Endothelial cell of umbilical vein (primary cell): ENCODE measurements around the gene ALOX5AP. TPM values are rescaled to one million over a fixed set of nuclear protein-coding genes. Genes with fewer than 3 reads are reported as not detected.
A peak's percentile ranks its signal among the peaks of the same experiment; 100 is the strongest.

ENCODE experiments used
- BruUV-seq: library from RNA; stranded (reverse); fragments of 400-500 nt; replicated peaks from 2 replicates; lab custom pipeline; 2021; lab: Mats Ljungman, UMichigan
- CTCF ChIA-PET: fragments of 300-600, 350-600 bp; sonication (Branson Sonifier 250); formaldehyde crosslinking; loops from one replicate; lab custom pipeline; 2021; ENCODE audit warnings: antibody characterized with exemption, inconsistent platforms; lab: Charles Lee
- POLR2A ChIA-PET: fragments of 300-600, 350-600 bp; sonication (Branson Sonifier 250); formaldehyde crosslinking; loops from one replicate; lab custom pipeline; 2021; ENCODE audit warnings: antibody characterized with exemption, inconsistent platforms; lab: Charles Lee
- DNase-seq: peaks from one replicate; pipeline ENCODE4 v3.0.0-alpha.2; 2011; ENCODE audit warnings: low read depth, low spot score
- FAIRE-seq: peaks from 2 replicates; lab custom pipeline; 2011; peaks lifted over from hg19 to GRCh38; lab: Jason Lieb, UNC
- H2AFZ ChIP-seq: 2 replicates; pipeline ENCODE4 v1.6.0; 2012; ENCODE audit warnings: low read depth, low read length, control low read depth, inconsistent platforms
- H3K27ac ChIP-seq: 2 replicates; pipeline ENCODE4 v1.5.1; 2011; ENCODE audit warnings: low read depth, mild to moderate bottlenecking, control low read depth, low read length, moderate library complexity; ENCODE audit not compliant: insufficient read depth
- H3K27me3 ChIP-seq, 2 experiments: 2 replicates each; pipeline versions ENCODE4 v1.6.0 to v1.6.1; 2011; ENCODE audit warnings: low read length in 2 of 2, mixed read lengths in 1 of 2; ENCODE audit not compliant: control insufficient read depth in 2 of 2, insufficient read depth in 2 of 2
- H3K36me3 ChIP-seq, 2 experiments: 2 replicates in 1 of 2; 3 replicates in 1 of 2; pipeline ENCODE4 v1.5.1; 2011; ENCODE audit warnings: low read length in 2 of 2, mild to moderate bottlenecking in 1 of 2, moderate library complexity in 1 of 2; ENCODE audit not compliant: control insufficient read depth in 2 of 2, insufficient read depth in 2 of 2; ENCODE audit errors: extremely low read depth in 1 of 2
- H3K4me1 ChIP-seq: 3 replicates; pipeline ENCODE4 v1.5.1; 2011; ENCODE audit warnings: mild to moderate bottlenecking, low read length; ENCODE audit not compliant: control insufficient read depth, insufficient read depth; ENCODE audit errors: extremely low read depth
- H3K4me2 ChIP-seq: 2 replicates; pipeline ENCODE4 v1.6.1; 2011; ENCODE audit warnings: low read length, control low read depth, mixed read lengths; ENCODE audit not compliant: insufficient read depth
- H3K4me3 ChIP-seq, 3 experiments: fragments of 200-600 bp in 1 of 3; sonication (generic), shearing (Covaris generic) in 1 of 3; replicated peaks in 1 of 3; 2 replicates each; pipeline ENCODE4 v1.5.1; 2011 to 2016; ENCODE audit warnings: control low read depth in 3 of 3, low read length in 3 of 3, mild to moderate bottlenecking in 2 of 3, inconsistent platforms in 1 of 3, low read depth in 1 of 3, moderate library complexity in 1 of 3; ENCODE audit not compliant: insufficient read depth in 1 of 3
- H3K79me2 ChIP-seq: 2 replicates; pipeline ENCODE4 v1.6.0; 2012; ENCODE audit warnings: low read length, inconsistent platforms; ENCODE audit not compliant: control insufficient read depth, insufficient read depth
- H3K9ac ChIP-seq: replicated peaks from 2 replicates; pipeline ENCODE3; 2011; ENCODE audit warnings: low read length, control low read depth; ENCODE audit not compliant: insufficient read depth; ENCODE audit errors: extremely low read depth
- H3K9me1 ChIP-seq: replicated peaks from 3 replicates; pipeline ENCODE4 v1.6.0; 2011; ENCODE audit warnings: mild to moderate bottlenecking, low read length; ENCODE audit not compliant: control insufficient read depth, insufficient read depth; ENCODE audit errors: extremely low read depth
- H3K9me3 ChIP-seq: replicated peaks from 2 replicates; pipeline ENCODE4 v1.5.1; 2012; ENCODE audit warnings: low read length, inconsistent platforms; ENCODE audit not compliant: control insufficient read depth, insufficient read depth
- H4K20me1 ChIP-seq: replicated peaks from 2 replicates; pipeline ENCODE3; 2011; ENCODE audit warnings: mild to moderate bottlenecking, low read length; ENCODE audit not compliant: control insufficient read depth, insufficient read depth; ENCODE audit errors: extremely low read depth
- EZH2 ChIP-seq: IDR thresholded peaks from 2 replicates; pipeline ENCODE4 v1.6.1; 2012; ENCODE audit warnings: borderline replicate concordance, low read depth, mild to moderate bottlenecking, moderate library complexity, low read length, inconsistent platforms; ENCODE audit not compliant: severe bottlenecking
- FOS ChIP-seq: IDR thresholded peaks from 2 replicates; pipeline ENCODE4 v1.6.1; 2011; ENCODE audit warnings: mild to moderate bottlenecking, low read length, moderate library complexity, borderline replicate concordance; ENCODE audit not compliant: insufficient read depth
- GATA2 ChIP-seq: IDR thresholded peaks from 2 replicates; pipeline ENCODE4 v1.7.0; 2011; ENCODE audit warnings: low read depth, mild to moderate bottlenecking, moderate library complexity, mixed read lengths, low read length; ENCODE audit not compliant: insufficient read length, insufficient read depth
- JUN ChIP-seq: IDR thresholded peaks from 2 replicates; pipeline ENCODE4 v1.6.1; 2011; ENCODE audit warnings: borderline replicate concordance, low read depth; ENCODE audit not compliant: insufficient read length, insufficient read depth
- MYC ChIP-seq: IDR thresholded peaks from one replicate; pipeline ENCODE4 v1.6.1; 2011; ENCODE audit warnings: mild to moderate bottlenecking, low read depth, low read length
- POLR2A ChIP-seq: IDR thresholded peaks from 2 replicates; pipeline ENCODE4 v1.6.1; 2012; ENCODE audit warnings: low read depth, mild to moderate bottlenecking, control low read depth, low read length
- POLR2AphosphoS5 ChIP-seq: IDR thresholded peaks from 2 replicates; pipeline ENCODE4 v1.6.1; 2012; ENCODE audit warnings: low read depth, mild to moderate bottlenecking, control low read depth, low read length, moderate library complexity; ENCODE audit not compliant: insufficient read depth
- dilution Hi-C: fragments of 300-500 bp; cut with MboI; formaldehyde crosslinking; loops from one replicate; pipeline ENCODE4 v1.15.0; 2019; ENCODE audit warnings: low sequenced_read_pairs; ENCODE audit not compliant: extremely low pct_ligation_motif_present
- intact Hi-C: fragments of 100-400 bp; cut with micrococcal nuclease; formaldehyde crosslinking; loops from one replicate; pipeline ENCODE4 v1.10.0; 2022
- polyA plus RNA-seq, 4 experiments: library from polyadenylated mRNA; depleted of rRNA in 3 of 4; stranded (reverse) in 3 of 4; unstranded in 1 of 4; fragments of >200 nt; gene quantifications; 2 replicates each; pipeline versions ENCODE4 v1.2.1 to v1.2.3, GENCODE V29; 2011 to 2012; ENCODE audit warnings: missing spikeins in 1 of 4
- total RNA-seq: library from RNA; stranded (reverse); gene quantifications from 2 replicates; pipeline ENCODE4 v1.2.3, GENCODE V29; 2021
- TF ChIP-seq, protein P1 (sequence below), 2 donors: IDR thresholded peaks; 1 replicate in 1 of 2; 2 replicates in 1 of 2; pipeline ENCODE4 v1.5.1; 2011; ENCODE audit warnings: low read length in 2 of 2, mild to moderate bottlenecking in 2 of 2, moderate library complexity in 2 of 2, control low read depth in 1 of 2, inconsistent platforms in 1 of 2, low read depth in 1 of 2; ENCODE audit not compliant: insufficient read depth in 1 of 2; ENCODE audit errors: extremely low read depth in 1 of 2
- TF ChIP-seq, protein P2 (sequence below): IDR thresholded peaks from 2 replicates; pipeline ENCODE4 v1.6.1; 2011; ENCODE audit not compliant: insufficient read depth, insufficient read length

ALOX5AP gene
- total and polyA plus RNA-seq, 2 donors (not counting 3 experiments of a cell fraction or from before 2014, with no cell fraction given) = 1.8 TPM; not detected in 1

DNA sequence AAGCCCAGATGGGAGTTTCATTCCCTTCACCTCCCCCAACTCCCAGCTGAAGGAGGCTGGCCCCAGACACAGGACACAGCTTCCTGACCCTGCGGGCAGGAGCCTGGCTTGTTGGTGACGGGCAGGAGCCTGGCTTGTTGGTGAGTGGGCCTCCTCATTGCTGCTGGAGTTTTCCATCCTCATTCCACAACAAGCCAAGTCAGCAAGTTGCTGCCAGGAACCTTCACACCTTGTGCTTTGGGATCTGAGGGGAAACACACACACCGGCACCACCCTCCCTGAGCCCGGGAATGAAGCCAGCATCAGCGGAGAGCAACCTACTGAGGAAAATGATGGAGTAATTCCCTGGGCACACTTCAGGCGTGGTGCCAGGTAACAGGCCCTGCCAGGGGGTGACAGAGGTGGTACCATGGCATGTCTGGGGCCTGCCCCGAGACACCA lies 74.9 kb downstream of the ALOX5AP start:
- no TSS peak for BruUV-seq
- DNase-seq (no peak), FAIRE-seq (no peak)
- Histone ChIP-seq H3K9me1 (no peaks in the 10 kb centered on the region), H3K27me3 (no peaks in the 10 kb centered on the region), H3K4me3 (no peak overlapping the region), H3K4me1 (peaks cover 13% of the 10 kb centered on the region), H3K79me2 (no peaks in the 10 kb centered on the region), H2AFZ (peak overlapping the region; percentile 23), H3K4me2 (no peak overlapping the region), H3K36me3 (no peaks in the 10 kb centered on the region), H3K9me3 (no peaks in the 10 kb centered on the region), H3K9ac (no peak overlapping the region), H3K27ac (no peak overlapping the region), H4K20me1 (no peaks in the 10 kb centered on the region)
- ChIA-PET CTCF (no interaction called here), POLR2A (no interaction called here)
- intact Hi-C loops (no loop called here), dilution Hi-C loops (no loop called here)
- TF ChIP-seq POLR2AphosphoS5 (no peak), FOS (no peak), EZH2 (no peak), POLR2A (no peak), GATA2 (no peak), JUN (no peak), MYC (no peak)
- TF ChIP-seq, protein P1, sequence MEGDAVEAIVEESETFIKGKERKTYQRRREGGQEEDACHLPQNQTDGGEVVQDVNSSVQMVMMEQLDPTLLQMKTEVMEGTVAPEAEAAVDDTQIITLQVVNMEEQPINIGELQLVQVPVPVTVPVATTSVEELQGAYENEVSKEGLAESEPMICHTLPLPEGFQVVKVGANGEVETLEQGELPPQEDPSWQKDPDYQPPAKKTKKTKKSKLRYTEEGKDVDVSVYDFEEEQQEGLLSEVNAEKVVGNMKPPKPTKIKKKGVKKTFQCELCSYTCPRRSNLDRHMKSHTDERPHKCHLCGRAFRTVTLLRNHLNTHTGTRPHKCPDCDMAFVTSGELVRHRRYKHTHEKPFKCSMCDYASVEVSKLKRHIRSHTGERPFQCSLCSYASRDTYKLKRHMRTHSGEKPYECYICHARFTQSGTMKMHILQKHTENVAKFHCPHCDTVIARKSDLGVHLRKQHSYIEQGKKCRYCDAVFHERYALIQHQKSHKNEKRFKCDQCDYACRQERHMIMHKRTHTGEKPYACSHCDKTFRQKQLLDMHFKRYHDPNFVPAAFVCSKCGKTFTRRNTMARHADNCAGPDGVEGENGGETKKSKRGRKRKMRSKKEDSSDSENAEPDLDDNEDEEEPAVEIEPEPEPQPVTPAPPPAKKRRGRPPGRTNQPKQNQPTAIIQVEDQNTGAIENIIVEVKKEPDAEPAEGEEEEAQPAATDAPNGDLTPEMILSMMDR (IDR thresholded peaks at IDR 0.05; ENCODE audit: extremely low read depth in 1 of 2, insufficient read depth in 1 of 2, low read depth in 1 of 2, low read length in 2 of 2) = no peak
- TF ChIP-seq, protein P2, sequence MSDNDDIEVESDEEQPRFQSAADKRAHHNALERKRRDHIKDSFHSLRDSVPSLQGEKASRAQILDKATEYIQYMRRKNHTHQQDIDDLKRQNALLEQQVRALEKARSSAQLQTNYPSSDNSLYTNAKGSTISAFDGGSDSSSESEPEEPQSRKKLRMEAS = no peak
